ENCODE measurements around the gene OPN1MW2.
"Not testable (repeated sequence)": the region's sequence is repeated elsewhere in the genome, so short reads cannot be mapped to it uniquely, and the experiment has no call there.

GRCh38 chrX:154194316-154194715 is 25.2 kb upstream of the OPN1MW2 start:
- TF ChIP-seq FOXM1 (IDR thresholded peaks at IDR 0.05; ENCODE audit: borderline replicate concordance); LEF1 (IDR thresholded peaks at IDR 0.05; ENCODE audit: borderline replicate concordance); HDGF (IDR thresholded peaks at IDR 0.05; ENCODE audit: borderline replicate concordance); ZNF384 (IDR thresholded peaks at IDR 0.05); SP1 (IDR thresholded peaks at IDR 0.05); SUZ12 (IDR thresholded peaks at IDR 0.05); BHLHE40 (IDR thresholded peaks at IDR 0.05; ENCODE audit: borderline replicate concordance); FOXA1 (IDR thresholded peaks at IDR 0.05); ARNT (IDR thresholded peaks at IDR 0.05); NFRKB (IDR thresholded peaks at IDR 0.05): not testable (repeated sequence)
